Uterus (tissue), 2 donors: ENCODE results near the gene DHX9.

Experiments used
- POLR2A ChIP-seq, 2 donors: fragments of 450-650 bp; IDR thresholded peaks; one replicate each; pipeline ENCODE4 v1.6.1; 2016; ENCODE audit warnings: antibody characterized with exemption in 2 of 2, mild to moderate bottlenecking in 1 of 2, moderate library complexity in 1 of 2
- TF ChIP-seq, protein P1 (sequence below), 4 experiments: fragments of 200-600 bp in 2 of 4; fragments of 450-650 bp in 2 of 4; sonication (generic) in 2 of 4; IDR thresholded peaks; one replicate each; pipeline ENCODE4 v1.5.1; 2016 to 2019; ENCODE audit warnings: antibody characterized with exemption in 4 of 4, mild to moderate bottlenecking in 2 of 4, moderate library complexity in 1 of 4

GRCh38 chr1:182885591-182885990, 46.4 kb downstream of the DHX9 start:
- TF ChIP-seq, protein P1, sequence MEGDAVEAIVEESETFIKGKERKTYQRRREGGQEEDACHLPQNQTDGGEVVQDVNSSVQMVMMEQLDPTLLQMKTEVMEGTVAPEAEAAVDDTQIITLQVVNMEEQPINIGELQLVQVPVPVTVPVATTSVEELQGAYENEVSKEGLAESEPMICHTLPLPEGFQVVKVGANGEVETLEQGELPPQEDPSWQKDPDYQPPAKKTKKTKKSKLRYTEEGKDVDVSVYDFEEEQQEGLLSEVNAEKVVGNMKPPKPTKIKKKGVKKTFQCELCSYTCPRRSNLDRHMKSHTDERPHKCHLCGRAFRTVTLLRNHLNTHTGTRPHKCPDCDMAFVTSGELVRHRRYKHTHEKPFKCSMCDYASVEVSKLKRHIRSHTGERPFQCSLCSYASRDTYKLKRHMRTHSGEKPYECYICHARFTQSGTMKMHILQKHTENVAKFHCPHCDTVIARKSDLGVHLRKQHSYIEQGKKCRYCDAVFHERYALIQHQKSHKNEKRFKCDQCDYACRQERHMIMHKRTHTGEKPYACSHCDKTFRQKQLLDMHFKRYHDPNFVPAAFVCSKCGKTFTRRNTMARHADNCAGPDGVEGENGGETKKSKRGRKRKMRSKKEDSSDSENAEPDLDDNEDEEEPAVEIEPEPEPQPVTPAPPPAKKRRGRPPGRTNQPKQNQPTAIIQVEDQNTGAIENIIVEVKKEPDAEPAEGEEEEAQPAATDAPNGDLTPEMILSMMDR (IDR thresholded peaks at IDR 0.05) = no peak
- no peak for TF ChIP-seq POLR2A (IDR thresholded peaks at IDR 0.05)
